HG02981 (cell line): Measurements from ENCODE around the gene AUTS2.
"Not testable (repeated sequence)": the region's sequence is repeated elsewhere in the genome, so short reads cannot be mapped to it uniquely, and the experiment has no call there.

Experiments
- ATAC-seq: cut with Tn5 transposase; IDR thresholded peaks from one replicate; pipeline ENCODE4 v1.9.1; 2021; ENCODE audit warnings: mild to moderate bottlenecking, moderate library complexity; ENCODE audit not compliant: unreplicated experiment

Gene AUTS2

DNA sequence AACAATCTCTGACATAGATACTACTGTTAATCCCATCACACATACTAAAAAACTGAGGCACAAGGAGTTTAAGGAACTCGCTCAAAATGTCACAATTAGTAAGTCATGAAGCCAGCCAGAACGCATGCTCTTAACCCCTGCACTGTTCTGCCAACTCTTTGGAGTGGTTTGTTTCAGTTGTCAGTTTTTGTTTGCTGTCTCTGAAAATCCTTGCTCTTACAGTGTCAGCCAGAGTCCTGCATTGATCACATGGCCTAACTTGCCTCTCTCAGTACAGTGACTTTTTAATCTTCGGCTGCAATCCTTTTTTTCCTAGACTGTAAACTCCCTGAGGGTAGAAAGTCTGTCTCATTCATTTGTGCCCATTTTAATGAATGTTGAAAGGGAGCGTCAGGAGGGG lies 753.8 kb downstream of the AUTS2 start:
- no peak for ATAC-seq

DNA sequence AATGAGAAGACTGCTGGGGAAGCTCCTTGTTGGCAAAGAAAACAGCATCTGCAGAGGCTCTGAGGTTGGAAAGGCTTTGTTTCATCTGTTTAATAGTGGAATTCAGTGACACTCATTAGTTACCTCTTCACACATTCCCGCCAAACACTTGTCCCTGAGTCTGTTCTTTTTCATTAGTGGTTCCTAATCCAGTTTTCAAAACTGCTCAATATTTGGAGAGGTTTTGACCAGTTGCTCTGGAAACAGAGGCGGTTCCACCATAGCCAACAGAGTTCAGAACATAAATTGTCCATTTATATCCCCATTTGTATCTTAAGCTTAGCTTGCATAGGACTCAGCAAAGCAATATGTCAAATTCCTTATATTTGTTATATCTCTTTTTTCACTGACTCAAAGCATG lies 754.6 kb downstream of the AUTS2 start:
- ATAC-seq = no peak

DNA sequence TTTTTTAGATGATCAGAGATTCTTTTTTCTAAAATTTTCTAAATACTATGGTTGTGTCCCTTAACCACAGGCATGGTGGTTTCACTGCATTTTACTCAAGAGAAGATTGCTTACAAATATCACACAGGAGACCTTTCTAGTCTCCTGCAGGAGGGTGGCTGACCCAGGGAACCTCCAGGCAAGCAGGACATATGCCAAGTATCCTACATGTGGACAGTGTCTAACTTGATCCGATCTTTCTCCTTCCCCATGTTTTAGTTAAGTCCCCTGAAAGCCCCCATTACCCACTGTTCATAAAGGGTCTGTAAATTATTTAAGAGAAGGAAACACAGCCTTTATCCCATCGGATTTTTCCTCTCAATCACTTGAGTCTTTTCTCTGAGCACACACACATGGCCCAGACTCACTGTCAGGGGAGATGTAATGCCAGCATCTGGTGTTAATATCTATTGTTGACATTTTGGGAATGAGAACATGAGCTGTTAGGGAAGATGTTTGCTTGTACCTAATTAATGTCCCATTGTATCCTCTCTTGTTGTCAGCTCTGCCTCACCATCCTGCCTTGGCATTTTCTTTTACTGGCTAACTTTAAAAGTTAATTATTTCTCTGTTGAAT lies 755.2 kb downstream of the AUTS2 start:
- ATAC-seq = no peak

DNA sequence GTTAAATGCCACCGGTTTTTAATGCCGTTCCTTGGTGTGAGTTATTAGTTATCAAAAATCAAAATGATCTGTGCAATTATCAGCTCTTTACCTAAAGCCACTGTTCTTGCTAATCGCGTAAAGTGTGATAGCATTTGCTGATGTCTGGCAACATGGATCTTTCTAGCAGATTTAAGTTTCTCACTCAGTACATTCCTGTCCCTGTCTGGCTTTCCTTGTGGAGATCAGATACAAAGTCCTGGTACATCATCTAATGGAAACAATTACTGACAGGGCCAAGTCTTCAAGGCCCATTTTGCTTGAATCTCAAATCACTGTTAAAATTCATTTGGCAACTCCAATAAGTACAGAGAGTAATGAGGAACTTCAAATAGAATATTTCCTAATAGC lies 755.7 kb downstream of the AUTS2 start:
- ATAC-seq = no peak

DNA sequence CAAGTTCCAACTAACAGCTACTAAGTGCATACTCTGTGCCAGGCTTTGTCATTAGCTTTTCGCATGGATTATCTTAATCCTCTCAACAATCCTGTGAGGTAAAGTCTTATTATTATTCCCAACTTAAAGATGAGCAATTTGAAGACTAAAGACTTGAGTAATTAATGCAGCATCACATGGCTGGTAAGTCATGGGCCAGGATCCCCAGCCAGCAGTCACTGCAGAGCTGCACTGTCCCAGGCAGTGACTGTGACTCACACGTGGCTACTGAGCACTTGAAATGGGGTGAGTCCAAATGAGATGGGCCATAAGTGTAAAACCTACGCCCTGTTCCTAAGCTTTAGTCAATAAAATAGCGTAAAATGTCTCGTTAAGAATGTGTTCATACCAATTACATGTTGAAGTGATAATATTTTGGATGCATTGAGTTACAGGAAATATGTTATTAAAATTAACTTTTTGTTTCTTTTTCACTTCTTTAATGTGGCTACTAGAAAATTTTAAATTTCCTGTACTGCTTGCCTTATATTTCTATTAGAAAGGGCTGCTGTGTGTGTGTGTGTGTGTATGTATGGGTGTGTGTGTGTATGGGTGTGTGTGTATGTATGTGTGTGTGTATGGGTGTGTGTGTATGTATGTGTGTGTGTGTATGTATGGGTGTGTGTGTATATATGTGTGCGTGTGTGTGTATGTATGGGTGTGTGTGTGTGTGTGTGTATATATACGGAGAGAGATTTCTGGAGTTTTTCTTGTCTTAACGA lies 756.3 kb downstream of the AUTS2 start:
- ATAC-seq = no peak

DNA sequence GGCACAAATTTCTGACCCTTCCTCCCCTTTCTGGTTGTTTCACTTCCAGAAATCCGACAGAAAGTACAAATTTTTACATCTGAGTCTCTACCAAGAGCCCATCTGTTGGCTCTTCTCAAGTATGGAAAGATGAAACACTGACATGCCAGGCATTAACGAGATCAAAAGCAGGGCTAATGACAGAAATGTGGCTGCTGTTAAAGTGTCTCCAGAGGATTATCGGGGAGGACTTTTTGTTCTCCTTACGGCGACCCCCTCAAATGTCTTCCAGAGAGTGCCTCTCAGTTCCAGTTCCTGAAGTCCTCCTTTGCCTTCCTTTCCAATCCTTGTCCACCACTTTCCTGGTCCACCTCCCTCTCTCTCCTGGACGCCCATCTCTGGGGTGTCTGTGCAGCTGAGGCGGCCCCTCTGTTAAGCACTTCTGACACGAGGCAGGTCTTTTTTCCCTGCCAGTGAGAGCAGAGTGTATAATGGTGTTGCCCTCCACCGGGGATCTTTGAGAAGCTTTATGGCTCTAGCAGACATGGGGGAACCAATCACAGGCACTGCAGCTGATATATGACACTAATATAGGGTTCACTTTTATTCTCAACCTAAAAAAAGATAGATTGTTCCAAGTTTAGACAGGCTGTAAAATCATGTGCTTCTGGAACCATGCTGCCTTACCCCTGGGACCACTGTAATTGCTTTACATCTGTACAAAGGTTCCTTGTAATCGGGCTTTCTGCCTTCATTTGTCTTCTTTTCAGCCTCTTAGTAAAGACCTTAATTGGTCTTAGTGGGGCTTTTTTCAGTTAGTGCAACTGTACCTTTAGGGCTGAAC lies 757.1 kb downstream of the AUTS2 start:
- no peak for ATAC-seq

DNA sequence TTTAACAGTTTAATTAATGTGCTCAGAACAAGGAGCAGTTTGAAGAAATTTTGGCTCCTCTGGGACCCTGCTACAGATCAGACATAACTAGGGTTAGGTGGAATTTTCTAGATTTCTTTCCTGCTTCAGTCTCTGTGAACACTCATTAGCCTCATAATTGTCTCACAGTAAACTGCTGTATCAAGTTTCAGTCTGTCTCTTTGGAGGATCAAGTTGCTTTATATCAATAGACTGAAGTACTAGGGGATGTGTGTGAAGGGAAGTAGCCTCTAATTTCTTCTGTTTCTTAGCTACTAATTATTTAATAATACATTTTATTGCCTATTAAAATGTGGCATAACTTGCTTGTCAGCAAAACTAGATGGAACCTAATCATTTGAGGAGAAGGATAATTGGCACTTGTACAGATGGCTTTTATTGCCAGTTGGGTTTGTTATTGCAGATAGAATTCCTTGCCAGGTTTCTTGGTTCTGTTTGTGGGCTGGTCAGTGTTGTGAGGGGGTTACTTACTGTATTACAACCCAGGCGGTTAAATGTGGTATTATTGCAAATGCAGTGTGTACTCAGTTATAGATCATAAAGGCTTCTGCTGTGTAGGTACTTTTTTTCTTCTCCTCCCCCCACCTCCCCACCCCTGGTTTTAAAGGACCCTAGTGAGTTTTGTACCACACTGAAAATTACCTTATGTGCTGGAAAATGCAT lies 758.0 kb downstream of the AUTS2 start:
- ATAC-seq = no peak

DNA sequence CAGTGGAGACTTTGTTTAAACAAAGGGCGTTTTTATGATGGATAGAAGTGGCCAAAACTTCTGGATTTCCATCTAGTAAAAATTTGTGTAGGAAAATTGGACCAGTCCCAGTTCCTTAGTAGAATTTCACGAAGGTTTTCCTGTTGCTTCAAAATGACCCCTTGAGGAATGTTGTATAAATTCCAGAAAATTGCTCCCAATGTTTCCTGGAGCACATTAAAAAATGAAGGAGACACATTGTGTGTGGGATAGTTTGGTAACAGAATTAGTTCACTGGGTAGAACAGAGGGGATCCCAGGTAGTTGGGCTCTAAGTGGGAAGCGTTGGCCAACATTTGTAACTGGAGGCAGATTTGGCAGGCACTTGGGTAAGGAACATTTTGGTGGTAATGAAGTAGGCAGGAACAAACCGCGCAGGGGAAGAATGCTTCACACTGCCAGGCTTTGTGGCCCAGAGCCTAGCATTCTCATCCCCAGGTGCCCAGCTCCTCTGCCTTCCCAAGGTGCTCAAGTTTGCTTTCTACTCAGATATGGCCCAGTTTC lies 758.6 kb downstream of the AUTS2 start:
- no peak for ATAC-seq

DNA sequence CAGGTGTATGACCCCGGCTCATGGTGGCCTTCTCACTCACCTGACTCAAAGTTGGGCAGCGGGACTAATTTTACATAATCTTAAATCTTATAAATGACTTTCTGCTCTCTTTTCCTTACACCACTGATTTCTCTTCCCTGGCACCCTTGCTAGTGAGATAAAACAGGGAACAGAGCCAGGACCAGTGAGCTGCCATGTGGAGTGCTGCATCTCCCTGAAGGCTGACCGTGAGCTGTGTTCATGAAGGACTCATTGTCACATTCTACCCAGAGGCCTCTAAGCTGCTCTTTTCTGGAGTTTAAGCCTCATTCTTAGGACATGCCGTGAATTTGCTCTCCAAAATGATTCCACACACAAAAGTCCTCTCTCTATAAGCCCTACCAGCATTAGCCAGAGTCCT lies 762.3 kb downstream of the AUTS2 start:
- ATAC-seq = no peak

DNA sequence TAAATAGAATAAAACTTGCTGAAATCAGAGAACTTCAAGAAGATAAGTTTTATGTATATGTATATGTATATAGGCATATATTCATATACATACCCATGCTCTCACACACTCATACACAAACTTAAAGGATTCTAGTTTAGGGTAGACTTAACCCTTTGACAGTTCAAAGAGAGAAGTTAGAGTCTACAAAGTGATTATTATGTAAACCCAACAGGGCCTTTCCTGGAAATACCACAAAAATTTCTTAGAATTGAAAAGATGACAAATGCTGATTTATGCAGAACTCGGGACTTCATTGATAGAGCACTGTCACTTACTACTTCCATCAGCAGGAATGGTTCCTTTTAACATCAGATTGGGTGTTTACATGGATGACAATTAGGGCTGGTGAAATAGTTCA lies 763.5 kb downstream of the AUTS2 start:
- ATAC-seq = no peak

DNA sequence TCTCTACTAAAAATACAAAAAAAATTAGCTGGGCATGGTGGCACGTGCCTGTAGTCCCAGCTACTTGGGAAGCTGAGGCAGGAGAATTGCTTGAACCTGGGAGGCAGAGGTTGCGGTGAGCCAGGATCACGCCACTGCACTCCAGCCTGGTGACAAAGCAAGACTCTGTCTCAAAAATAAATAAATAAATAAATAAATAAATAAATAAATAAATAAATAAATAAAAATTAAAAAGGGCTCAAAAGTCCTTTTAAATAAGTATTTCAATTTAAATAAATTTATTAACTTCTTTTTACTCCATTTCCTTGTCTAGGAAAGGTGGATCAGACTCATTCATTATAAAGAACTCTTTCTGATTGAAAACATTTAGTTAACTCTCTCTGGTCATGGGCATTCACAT lies 766.1 kb downstream of the AUTS2 start:
- not testable (repeated sequence) for ATAC-seq

DNA sequence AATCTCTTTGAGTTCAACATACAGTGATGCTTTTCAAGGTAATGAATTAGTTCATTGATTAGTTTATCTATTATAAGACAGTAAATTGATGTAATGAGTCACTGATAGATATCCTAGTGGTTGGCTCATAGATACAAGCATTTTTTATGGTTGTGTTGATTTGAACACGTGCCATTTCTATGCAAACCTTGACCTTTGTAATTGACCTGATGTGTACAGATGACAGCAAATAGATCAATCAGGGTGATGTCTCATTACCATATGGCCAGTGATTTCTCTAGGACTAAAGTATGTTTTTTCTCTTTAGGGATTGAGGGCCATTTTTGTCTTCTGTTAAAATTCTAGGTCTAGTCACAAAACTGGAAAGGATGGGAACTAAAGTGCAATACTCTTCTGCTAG lies 773.4 kb downstream of the AUTS2 start:
- no peak for ATAC-seq

DNA sequence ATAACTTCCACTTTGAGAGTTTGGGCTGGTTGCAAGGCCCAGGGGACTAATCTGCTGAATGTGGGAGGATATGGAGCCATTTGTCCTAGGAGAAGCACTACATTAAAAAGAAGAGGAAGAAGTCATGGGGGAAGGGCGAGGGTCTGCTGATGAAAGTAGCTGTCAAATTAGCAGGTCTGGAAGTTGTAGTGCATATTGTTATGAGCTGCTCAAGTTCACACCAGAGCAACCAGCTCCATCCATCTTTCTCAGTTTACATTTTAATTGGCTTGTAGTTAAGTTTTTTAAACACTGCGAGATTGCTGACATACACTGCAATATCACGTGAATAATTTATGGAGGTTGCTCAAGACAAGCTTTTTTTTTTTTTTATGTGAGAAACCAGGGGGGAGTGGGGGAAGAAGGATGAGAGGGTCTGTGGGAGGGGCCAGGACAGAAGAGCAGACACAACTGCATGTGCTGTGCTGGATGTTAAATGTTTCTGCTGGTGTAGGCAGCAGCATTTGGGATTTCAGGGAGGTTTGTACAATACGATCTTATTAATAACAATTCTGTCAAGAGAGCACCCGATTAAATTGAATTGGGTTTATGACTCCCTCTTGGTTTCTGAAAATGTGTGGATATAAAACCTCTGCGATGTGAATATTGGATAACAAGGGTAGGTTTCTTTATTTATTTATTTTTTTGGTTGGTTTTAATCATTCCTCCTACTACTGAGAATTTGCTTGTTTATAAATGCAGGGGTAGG lies 774.7 kb downstream of the AUTS2 start:
- no peak for ATAC-seq

DNA sequence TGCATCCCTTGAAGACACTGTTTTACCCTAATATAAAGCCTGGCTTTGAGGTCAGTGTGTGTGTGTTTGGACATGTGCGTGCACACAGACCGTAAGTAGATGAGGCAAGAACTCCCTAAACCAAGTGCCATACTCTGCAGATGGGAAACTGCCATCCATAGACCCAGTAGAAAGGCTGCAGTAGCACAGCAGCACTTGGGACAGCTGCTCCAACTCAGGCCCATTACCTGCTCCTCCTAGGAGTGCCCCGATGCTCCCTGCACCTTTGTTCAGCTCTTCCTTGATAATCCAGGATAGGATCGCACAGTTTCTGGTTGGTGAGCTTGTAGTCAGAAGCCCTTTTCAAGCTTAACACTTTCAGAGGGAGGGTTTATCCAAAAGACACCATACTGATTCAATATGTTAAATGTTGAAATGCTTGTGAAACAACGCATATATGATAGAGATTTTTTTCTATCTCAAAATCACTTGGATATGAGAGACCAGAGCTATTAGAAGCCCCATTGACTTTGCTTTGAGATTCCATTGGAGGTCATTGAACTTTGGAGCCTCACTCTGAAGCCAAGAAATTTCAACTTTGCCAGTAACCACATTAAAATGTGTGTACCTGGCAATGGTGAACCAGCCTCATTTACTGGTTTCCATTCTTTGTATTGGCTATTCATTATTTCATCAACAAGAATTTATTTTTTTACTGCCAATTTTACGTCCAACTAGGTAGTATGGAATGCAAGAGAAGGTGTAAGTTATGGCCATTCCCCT lies 776.7 kb downstream of the AUTS2 start:
- no peak for ATAC-seq

DNA sequence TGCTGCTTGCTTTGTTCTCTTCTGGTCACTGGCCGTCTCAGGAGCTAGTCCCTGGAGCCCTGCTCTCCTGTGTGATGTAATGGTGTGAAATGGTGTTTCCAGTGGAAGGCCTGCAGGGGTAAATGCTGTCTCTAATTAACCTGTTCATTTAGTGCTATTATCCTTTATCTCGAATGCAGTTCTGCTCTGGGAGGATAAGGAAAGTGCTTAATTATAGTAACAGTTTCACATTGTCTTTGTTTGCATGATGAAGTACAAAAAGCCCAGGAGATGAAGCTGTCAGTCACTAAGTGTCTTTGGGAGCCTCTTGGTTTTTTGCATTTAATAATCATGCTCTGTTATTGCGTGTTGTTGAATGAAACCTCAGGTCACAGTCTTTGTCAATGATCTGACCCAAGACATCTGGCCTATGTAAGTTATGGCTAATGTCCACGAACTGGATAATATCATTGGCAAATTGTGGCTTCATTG lies 778.3 kb downstream of the AUTS2 start:
- no peak for ATAC-seq

DNA sequence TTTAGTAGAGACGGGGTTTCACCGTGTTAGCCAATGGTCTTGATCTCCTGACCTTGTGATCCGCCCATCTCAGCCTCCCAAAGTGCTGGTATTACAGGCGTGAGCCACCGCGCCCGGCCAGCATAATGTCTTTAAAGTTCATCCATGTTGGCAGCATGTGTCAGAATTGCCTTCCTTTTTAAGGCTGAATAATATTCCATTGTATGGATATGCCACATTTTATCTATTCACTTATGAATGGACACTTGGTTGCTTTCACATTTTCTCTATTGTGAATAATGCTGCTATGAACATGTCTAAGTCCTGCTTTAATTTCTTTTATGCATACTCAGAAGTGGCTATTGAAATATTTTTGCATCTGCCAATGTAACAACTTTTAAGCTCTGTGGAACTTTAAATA lies 779.7 kb downstream of the AUTS2 start:
- no peak for ATAC-seq

DNA sequence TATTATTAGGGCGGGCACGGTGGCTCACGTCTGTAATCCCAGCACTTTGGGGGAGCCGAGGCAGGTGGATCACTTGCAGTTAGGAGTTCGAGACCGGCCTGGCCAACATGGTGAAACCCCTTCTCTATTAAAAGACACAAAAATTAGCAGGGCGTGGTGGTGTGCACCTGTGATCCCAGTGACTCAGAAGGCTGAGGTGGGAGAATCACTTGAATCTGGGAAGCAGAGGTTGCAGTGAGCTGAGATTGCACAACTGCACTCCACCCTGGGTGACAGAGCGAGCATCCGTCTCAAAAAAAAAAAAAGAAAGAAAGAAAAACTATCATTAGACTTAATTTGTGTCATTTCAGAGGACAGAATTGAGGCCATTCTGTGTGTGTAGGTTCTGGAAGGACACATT lies 780.9 kb downstream of the AUTS2 start:
- ATAC-seq = no peak

DNA sequence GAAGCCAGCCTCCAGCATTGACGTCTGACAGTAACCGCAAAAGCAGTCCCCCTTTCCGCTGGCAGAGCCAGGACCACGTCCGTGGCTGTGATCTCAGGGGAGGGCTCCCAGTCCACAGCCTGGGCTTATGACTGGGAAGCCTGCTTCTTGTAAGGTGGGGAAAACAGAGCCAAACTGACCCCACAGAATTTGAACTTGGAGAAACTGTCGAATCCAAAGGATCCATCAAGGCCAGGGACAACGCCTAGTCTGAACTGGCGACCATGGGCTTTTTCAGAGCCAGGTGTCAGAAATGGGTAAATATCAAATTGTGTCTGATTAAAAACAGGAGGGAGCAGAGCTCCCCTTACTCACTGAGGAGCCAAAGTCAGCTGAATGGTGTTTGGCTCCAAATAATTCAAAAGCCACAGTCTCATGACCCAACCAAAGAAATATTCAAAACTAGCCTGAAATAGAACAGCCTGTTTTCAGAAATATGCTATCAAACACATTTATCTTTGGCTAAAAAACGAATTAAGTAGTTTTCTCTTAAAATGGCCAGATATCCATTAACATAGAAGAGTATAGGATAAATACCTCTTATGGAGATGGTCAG lies 782.2 kb downstream of the AUTS2 start:
- no peak for ATAC-seq
